ENCODE measurements around the gene PHGDH. TPM values are rescaled to one million over a fixed set of nuclear protein-coding genes. Genes with fewer than 3 reads are reported as not detected.
A peak's percentile ranks its signal among the peaks of the same experiment; 100 is the strongest.

PHGDH gene
- total and polyA plus RNA-seq, 9 of the 15 experiments (the other 6 are each of a cell fraction or from before 2014, with no cell fraction given) = 6.7 to 84.2 (median 36.2) TPM

- Histone ChIP-seq H3K9ac (ENCODE audit: insufficient read depth in 1 of 2, low read depth in 2 of 2, low read length in 2 of 2) (no peak overlapping the region), H3K79me2 (ENCODE audit: control insufficient read depth, insufficient read depth, low read length) (no peaks in the 10 kb centered on the region), H3K27me3 (ENCODE audit: control insufficient read depth in 2 of 2, insufficient read depth in 2 of 2, low read length in 2 of 2) (no peaks in the 10 kb centered on the region), H3K4me3 (no peak overlapping the region), H3K4me2 (ENCODE audit: insufficient read depth, low read length) (no peak overlapping the region), H3K36me3 (ENCODE audit: control insufficient read depth, insufficient read depth, low read length) (0 out of 3 replicates have a peak, but pooled peaks cover 4% of the 10 kb centered on the region), H2AFZ (ENCODE audit: low read depth, low read length) (no peak overlapping the region), H3K9me3 (replicated peaks; ENCODE audit: control insufficient read depth, insufficient read depth, low read depth, low read length) (0 out of 2 replicates have a peak, but pooled peaks cover 3% of the 10 kb centered on the region), H3K9me1 (ENCODE audit: control insufficient read depth, insufficient read depth, low read length) (no peaks in the 10 kb centered on the region), H4K20me1 (replicated peaks; ENCODE audit: control insufficient read depth, insufficient read depth, low read length) (peaks cover 22% of the 10 kb centered on the region; the same call in 1 of the 2 replicates), H3K27ac (ENCODE audit: extremely low read depth, low read depth, low read length) (no peak overlapping the region), H3K4me1 (replicated peaks in 1 of 2; ENCODE audit: control insufficient read depth in 2 of 2, insufficient read depth in 2 of 2, low read length in 2 of 2) (peaks cover 0 to 5% of the 10 kb centered on the region in 2 experiments; a peak in 1 of 5 replicates)
- 40% methylated on average over 5 of the region's 5 CpGs for whole genome bisulfite sequencing (ENCODE audit: insufficient coverage, low coverage, missing lambda C conversion rate)
- in situ Hi-C loops (cut with MboI) = no loop called here
- ATAC-seq = no peak
- FAIRE-seq = no peak
- TF ChIP-seq EZH2 (IDR thresholded peaks at IDR 0.05; ENCODE audit: borderline replicate concordance, low read depth, low read length) (no peak), RBM25 (IDR thresholded peaks at IDR 0.05; ENCODE audit: low read depth, low read length, severe bottlenecking) (peak; percentile 61), LEF1 (IDR thresholded peaks at IDR 0.05) (no peak), ZBTB40 (IDR thresholded peaks at IDR 0.05) (no peak), ZBTB40 (CRISPR knock-in tag; IDR thresholded peaks at IDR 0.05) (no peak)
- no TSS peak for BruUV-seq (replicated peaks)
- intact Hi-C loops (cut with micrococcal nuclease) = no loop called here
- ChIA-PET POLR2A (interaction anchor here (0.6 to 2.2 kb wide), 5 partner anchors 11 to 131 kb away, joined by 3 to 7 read pairs (median 4); partner anchors contain the start of gene PHGDH), CTCF (ENCODE audit: low intra/inter-chr PET ratio) (no interaction called here)
- no peak for DNase-seq (ENCODE audit: extremely low read depth in 1 of 4, low spot score in 3 of 4)
Observed at GRCh38 chr1:119731060-119731459, 19.3 kb downstream of the PHGDH start.

Measured in K562 (cell line).